Measurements from ENCODE around the gene LSMEM2. TPM values are rescaled to one million over a fixed set of nuclear protein-coding genes. Genes with fewer than 3 reads are reported as not detected.
"Not testable (repeated sequence)": the region's sequence is repeated elsewhere in the genome, so short reads cannot be mapped to it uniquely, and the experiment has no call there.

Gene LSMEM2
- total RNA-seq, 1 donor from 2014 or later, result not detected

DNA sequence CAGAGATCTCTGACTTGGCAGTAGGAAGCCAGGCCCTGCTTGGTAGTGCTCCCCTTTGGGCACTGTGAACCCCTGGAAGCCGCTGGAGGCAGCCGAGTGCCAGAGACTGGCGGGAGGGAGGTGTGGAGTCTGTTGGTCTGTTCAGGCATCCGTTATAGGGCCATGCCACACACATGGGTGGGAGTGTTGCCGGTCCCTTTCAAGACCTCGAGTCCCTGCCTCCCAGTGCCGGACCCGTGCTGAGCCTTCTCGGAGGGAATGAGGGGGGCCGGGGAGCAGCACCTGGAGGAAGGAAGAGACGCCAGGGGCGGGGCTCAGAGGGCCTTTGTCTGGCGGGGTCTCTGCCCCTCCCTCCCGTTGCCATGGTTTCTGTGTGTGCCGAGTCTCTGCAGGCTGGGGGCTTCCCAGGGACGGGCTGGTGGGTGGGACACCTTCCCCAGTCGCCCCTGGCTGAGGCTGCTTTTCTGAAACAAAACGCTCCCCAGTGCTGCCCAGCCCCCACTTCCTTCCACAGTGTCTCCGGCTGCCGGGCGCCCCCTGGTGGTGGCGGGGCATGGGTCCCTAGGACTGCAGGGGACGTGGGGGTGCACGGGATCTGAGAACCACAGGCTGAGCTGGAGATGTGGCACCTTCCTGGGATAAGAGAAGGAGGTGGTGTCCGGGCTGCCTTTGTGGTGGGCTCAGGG is 32.9 kb upstream of the LSMEM2 start:
- DNase-seq (ENCODE audit: low spot score), result peak; percentile 97

DNA sequence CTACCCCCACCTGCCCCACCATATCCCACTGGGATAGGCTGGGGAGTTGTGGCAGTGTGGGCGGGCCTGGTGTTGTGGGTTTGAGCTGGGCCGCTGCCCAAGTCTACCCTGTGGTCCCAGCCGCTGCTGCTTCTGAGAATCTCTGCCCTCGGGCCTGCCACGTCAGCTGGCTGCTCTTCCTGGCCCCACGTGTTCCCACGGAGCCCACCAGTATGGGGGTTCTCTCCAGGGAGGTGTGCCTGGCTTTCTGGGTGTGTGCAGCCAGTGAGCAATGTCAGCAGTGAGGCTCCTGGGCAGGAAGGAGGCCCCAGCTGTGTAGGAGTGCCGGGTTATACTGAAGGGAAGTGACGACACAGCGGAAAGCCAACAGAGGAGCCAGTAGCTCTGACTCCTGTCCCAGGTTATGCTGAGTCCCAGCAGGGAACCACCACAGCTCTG is 32.4 kb upstream of the LSMEM2 start:
- no peak for DNase-seq (ENCODE audit: low spot score)

DNA sequence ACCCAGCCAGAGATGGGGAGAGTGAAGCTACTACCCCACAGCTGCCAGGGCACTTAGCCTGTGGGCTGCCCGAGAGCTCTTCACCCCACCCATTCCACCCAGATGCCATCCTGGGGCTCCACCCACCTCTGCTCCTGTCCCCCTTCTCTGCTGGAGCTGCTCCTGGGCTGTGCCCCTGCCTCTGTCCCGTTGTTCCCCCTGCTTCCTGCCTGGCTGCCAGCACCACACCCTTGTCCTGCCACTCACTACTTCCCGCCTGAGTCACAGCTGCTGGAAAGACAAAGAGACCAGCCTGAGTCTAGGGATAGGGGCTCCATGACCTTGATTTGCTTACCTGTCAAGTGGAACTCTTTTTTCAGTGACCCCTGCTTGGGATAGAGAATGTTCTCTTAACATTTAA is 30.5 kb upstream of the LSMEM2 start:
- DNase-seq (ENCODE audit: low spot score), result no peak

DNA sequence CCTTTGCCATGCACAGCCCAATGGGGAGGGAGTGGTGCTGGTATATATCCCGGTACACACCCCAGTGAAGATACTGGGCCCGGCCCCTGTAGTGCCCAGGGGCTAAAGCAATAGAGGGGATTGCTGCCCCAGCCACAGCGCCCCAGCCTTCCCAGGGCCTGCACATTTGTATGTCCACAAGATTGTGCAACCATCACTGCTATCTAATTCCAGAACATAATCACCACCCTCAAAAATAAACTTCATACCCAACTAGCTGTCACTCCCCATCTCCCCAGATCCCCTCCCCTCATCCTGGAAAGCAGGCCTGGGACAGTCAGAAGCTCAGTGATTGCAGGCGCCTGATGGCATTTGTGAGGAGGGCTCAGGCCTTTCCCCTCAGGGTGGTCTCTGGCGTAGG is 29.4 kb upstream of the LSMEM2 start:
- no peak for DNase-seq (ENCODE audit: low spot score)

DNA sequence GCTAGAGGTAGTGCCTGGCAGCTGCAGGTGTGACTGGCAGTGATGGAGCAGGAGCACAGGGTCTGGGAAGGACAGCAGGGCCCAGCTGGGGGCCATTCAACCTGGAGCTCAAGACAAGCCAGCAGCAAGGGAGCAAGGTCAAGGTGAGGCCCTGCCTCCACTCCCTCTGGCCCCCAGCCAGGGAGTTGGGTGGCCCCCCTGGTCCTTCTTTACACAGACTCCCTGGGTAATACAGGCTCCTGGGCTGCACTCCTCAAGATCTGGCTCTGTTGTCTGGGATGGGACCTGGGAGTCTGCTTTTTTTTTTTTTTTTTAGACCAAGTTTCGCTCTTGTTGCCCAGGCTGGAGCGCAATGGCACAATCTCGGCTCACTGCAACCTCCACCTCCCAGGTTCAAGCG is 28.4 kb upstream of the LSMEM2 start:
- DNase-seq (ENCODE audit: low spot score), result no peak

DNA sequence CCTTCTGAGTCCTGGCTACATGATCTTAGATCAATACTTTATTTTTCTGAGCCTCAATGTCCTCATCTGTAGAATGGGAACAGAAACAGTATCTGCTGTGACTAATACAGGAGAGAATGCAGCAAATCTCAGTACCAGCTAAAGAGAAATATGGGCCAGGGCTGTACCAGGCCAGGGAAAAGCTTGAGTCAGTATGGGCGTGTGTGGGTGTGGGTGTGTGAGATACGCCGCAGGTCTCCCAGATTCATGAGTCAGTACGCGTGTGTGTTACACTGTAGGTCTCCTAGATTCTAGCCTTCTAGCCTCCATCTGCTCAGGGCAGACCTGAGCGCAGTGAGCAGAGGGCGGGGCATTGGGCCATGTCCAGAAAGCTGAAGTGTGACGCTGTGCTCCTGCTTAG is 27.7 kb upstream of the LSMEM2 start:
- no peak for DNase-seq (ENCODE audit: low spot score)

DNA sequence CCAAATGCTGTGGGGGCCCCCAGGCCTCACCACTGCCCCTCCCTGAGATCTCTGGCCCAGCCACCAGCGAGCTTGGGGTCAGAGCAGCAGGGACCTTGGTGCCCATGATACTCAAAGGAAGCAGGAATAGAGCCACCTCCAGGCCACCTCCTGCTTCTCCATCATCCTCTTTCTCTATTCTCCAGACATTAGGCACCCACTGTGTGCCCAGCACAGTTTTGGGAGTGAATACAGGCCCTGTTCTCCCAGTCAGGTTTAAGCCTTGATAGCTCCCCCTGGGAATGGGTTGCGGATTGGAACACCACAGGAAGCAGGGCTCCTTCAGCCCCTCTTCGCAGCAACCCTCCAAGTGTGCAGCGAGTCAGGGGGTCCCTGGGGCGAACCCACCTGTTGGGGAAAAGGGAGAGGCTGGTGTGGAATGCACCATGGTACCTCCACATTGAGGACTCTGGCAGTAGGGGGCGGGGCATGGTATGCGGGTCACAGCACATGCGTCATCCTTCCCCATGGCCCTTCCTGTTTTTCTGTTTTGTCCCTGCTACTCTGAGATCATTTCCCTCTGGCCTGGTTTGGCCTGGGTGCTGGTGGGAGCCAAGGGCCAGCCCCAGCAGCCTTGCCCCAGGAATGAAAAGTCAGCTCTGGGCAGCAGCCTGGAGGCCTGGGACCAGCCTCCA is 24.2 kb upstream of the LSMEM2 start:
- DNase-seq (ENCODE audit: low spot score), result no peak

DNA sequence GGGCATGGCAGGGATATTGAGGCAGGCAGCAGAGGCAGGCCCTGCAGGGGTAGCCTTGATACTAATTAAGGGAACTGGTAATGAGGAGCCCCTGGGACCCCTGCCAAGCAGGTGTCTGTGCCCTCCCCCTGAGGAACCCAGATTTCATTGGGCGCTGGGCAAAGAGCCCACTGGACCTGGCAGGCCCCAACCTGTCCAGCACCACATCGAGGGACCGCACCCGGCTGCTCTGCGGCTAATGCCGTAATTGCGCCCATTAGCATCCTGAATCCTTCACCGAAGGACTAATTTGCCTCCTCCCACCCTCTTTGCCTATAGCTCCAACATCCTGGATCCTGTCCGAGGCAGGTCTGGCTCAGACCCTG is 23.7 kb upstream of the LSMEM2 start:
- no peak for DNase-seq (ENCODE audit: low spot score)

DNA sequence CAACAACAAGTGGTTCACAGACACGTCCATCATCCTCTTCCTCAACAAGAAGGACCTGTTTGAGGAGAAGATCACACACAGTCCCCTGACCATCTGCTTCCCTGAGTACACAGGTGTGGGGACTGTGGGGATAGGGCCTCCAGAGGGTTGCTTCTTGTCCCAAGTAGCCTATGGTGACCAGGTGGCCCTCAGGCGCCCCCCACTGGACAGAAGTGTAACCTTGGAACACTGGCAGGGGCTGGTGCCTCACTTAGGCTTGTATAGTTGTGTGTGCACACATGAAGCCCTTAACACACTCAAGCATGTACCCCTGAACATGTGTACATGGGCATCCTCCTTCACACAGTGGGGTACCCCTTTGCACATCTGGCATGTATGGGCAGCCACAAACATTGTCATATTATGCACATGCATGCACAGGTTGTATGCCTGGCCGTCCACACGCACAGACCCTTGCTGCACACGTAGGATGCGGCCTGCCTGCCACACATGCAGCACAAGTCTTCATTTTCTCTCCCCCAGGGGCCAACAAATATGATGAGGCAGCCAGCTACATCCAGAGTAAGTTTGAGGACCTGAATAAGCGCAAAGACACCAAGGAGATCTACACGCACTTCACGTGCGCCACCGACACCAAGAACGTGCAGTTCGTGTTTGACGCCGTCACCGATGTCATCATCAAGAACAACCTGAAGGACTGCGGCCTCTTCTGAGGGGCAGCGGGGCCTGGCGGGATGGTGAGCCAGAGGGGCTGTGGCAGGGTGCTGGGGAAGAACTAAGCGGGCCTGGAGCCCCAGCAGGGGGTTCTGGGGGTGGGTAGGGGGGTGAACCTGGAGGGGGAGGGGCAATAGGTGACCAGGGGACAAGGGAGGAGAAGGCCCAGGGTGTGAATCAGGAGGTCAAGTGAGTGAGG is 21.7 kb upstream of the LSMEM2 start:
- DNase-seq (ENCODE audit: low spot score), result no peak

DNA sequence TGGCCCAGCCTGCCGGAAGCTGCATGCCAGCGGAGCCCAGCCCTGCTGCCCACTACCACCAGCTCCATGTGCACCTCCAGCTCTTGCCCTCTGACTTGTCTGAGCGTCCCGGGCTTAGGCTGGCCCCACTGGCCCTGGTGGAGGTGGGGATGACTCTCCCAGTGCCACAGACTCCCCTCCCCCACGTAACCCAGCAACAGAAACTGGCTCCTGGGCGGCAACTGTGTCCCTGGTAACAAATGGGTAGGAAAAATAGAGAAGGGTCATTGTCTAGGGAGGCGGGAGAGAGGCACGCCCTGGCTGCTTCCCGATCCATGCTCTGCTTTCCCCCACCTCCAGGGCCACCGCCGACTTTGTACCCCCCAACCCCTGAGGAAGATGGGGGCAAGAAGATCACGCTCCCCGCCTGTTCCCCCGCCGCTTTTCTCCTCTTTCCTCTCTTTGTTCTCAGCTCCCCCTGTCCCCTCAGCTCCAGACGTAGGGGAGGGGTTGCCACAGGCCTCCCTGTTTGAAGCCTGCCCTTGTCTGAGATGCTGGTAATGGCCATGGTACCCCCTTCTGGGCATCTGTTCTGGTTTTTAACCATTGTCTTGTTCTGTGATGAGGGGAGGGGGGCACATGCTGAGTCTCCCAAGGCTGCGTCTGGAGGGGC is 20.7 kb upstream of the LSMEM2 start:
- no peak for DNase-seq (ENCODE audit: low spot score)

DNA sequence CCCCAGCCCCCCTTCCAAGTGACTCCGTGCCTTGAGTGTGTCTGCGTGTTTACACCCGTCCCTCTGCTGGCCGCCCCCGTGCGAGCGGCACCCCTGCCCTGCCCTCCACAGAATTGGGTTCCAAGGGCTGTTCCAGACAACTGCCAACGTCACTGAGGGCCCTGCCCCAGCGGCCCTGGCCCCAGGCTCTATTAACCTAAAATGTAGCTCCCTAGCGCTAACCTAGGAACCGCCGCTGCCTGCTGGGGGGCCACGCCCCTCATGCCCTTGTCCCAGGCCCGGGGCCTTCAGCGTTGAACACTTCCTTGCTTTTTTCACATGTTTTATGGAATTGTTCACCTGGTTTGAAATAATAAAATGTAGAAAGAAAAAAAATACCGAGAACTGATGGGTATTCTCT is 19.9 kb upstream of the LSMEM2 start:
- no peak for DNase-seq (ENCODE audit: low spot score)

DNA sequence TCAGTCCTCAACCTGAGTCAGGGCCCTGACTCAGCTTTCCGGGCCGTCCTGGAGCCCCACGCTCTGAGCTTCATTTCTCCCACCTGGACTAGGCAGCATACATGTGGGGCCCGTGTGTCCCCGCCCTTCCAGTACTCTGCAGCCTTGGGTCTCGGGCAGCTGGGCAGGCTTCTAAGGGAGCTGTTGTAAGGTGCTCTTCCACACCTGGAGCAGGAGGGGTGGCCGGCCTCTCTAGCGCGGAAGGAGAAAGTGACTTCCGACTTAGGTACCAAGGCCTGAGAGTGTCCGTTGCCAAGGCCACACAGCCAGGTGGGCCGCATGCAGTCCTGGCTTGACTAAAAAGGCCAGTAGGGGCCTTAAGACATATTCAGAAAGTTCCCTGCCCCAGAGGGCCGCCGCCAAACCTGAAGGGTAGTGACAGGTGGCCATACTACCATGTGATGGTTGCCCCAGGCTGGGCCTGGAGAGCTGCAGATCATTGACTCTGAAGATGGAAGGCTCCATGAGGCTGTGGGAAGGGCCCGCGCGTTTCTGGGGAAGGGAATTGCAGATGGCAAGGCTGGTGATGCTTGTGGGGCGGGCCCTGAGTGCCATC is 19.4 kb upstream of the LSMEM2 start:
- no peak for DNase-seq (ENCODE audit: low spot score)

DNA sequence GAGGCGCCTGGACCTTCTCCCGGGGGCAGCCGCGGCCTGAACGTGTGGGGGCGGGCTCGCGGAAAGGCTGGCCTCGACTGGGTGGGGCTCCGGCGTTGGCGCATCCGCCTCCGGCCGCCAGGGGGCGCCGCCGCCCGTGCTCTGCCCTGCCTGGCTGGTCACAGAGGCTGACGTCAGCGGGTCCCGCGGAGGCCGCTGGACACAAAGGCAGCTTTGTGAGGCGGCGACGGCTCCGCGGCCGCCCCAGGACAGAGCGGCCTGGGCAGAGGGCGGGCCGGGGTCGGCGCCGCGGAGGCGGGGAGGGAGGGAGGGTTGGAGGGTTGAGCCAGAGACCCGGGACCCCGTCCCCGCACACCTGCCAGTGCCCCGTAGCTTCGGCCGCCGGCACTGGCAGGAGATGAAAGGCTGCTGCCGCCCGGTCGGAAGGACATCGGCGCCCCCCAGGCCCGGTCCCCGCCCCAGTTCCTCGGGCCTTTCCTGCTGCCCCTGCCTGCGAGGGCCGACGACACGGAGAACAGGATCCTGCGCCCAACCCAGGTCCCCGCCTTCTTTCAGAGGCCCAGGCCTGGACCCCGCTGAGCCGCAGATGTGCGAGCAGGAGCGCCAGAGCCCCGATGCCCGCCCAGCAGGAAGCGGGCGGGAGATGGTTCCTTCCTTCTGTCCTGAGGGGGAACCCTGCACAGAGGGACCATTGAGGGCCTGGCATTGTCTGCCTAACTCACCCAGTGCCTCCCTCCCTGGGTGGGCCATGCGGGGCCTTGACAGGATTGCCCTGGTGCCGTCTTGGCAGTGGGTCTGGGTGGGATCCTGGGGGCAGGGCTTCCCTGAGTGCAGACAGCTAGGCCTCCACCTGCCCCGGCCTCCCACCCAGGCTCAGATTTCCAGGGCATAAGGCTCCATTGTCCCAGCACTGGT is 18.6 kb upstream of the LSMEM2 start:
- peak; percentile 99 for DNase-seq (ENCODE audit: low spot score)

DNA sequence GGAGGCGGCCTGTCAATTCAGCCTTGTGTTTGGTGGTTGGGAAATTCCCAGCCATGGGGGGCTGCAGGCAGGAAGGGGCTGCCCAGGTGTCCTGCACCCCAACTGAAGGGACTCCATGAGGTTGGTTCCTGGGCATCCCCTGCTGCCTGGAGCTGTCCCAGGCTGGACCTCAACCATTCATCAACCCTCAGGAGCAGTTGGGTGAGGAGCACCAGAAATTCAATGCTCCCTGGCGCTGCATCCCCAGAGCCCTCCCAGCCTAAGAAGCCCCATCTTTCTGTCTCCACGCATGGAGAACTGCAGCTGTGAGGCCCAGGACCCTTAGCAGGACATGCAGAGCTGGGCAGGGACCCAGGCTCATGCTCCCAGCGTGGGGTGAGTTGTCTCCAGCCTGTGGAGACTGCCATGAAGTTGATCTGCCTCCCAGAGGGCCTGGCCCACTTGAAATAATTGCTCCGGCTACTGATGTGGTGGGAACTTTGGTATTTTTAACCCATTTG is 17.9 kb upstream of the LSMEM2 start:
- no peak for DNase-seq (ENCODE audit: low spot score)

DNA sequence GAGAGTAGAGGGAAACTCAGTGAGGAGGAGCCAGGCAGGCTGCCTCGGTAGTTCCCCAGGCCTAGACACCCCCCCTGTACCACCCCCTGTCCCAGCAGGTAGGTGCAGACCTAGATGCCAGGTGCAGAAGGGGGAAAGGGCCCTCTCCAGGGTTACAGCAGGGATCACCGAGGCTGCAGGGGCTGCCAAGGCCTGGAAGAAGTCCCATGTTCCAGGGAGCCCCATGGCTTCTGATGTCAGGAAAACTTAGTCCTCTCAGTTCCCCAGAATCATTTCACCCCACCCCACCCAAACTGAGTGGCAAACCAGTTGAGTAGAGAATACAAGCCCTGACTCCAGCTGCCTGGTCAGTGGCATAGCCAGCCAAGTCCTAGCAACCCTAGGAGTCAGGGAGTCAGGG is 17.4 kb upstream of the LSMEM2 start:
- DNase-seq (ENCODE audit: low spot score), result no peak

DNA sequence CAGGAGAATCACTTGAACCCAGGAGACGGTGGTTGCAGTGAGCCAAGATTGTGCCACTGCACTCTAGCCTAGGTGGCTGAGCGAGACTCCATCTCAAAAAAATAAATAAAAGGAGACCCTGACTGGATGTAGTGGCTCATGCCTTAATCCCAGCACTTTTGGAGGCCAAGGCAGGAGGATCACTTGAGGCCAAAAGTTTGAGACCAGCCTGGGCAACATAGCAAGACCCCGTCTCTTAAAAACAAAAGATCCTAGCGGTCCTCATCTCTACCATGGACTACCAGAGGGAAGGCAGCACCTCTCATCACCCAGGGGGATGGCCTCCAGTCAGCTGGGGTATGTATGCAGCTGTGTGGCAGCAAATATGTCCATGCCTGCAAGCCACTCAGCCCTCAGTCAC is 16.7 kb upstream of the LSMEM2 start:
- DNase-seq (ENCODE audit: low spot score), result not testable (repeated sequence)

DNA sequence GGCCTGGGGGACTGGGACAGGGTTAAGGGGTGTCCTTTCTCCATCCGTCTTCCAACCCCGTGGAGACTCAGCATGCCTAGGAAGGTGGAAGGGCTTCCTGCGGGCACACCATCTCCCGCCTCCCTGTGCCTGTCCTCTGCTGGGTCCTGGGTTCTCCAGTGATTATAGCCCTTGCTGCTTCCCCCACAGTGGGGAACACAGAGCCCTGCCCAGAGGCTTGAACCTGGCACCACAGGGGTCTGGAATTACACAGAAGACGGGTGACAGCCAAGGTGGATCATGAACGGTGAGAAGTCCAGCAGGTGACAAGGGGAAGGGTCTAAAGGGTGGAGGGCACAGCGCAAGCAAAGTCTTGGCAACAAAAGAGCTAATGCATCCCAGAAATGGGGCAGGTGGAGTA is 16.1 kb upstream of the LSMEM2 start:
- no peak for DNase-seq (ENCODE audit: low spot score)

DNA sequence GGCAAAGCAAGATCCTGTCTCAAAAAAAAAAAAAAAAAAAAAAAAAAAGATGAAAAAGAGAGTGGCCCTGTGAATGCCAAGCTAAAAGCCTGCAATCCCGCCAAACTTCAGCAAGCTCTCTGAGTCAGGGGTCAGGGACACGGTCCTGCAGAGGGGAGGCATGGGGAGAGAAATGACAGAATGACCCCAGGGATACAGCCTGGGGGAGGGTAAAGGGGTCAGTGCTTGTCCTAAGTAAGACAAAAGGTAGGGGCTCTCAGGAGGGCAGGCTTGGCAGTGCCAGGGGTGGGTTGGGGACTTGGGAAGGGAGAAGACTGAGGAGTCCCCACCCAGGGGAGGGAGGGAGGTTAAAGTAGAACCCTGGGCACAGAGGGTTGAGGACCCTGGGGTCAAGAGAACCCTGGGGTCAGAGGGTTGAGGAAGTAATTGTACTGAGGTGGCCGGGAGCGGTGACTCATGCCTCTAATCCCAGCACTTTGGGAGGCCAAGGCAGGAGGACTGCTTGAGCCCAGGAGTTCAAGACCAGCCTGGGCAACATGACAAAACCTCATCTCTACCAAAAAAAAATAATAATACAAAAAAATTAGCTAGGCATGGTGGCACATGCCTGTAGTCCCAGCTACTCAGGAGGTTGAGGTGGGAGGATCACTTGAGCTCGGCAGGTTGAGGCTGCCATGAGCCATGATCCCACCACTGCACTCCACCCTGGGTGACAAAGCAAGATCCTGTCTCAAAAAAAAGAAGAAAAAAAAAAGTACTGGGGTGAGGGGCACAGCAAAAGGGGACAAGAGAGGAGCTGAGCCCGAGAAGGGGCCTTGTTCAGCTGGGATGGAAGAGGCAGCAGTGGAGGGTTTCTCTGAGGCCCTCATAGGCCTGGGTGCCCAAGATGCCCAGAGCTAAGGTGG is 15.2 kb upstream of the LSMEM2 start:
- DNase-seq (ENCODE audit: low spot score), result no peak

Data from mesenteric fat pad (tissue), 1 donor.